Stimulated activated CD8-positive, alpha-beta memory T cell treated with anti-CD3 and anti-CD28 coated beads, Interleukin-15, amount 100 ng/mL, for 4 hours (primary cell): ENCODE measurements around the gene BSCL2.
"Not testable (repeated sequence)": the region's sequence is repeated elsewhere in the genome, so short reads cannot be mapped to it uniquely, and the experiment has no call there.

Source experiments
- DNase-seq, 2 donors: peaks; one replicate each; pipeline ENCODE4 v3.0.0-alpha.2; 2020; ENCODE audit warnings: low read depth in 2 of 2

Gene BSCL2

GRCh38 chr11:62656796-62657429 is 50.3 kb downstream of the BSCL2 start:
- DNase-seq: no peak

- DNase-seq: no peak
Observed at GRCh38 chr11:62654297-62654696, 52.9 kb downstream of the BSCL2 start.

GRCh38 chr11:62652161-62653006 is 54.8 kb downstream of the BSCL2 start:
- DNase-seq: no peak

- not testable (repeated sequence) for DNase-seq
Observed at GRCh38 chr11:62650283-62650682, 56.9 kb downstream of the BSCL2 start.

- DNase-seq: no peak
Observed at GRCh38 chr11:62649486-62649885, 57.7 kb downstream of the BSCL2 start.

GRCh38 chr11:62648967-62649364 is 58.3 kb downstream of the BSCL2 start:
- DNase-seq: no peak

GRCh38 chr11:62648185-62648966 is 58.8 kb downstream of the BSCL2 start:
- no peak for DNase-seq

- DNase-seq: no peak
Observed at GRCh38 chr11:62647609-62648005, 59.6 kb downstream of the BSCL2 start.

- DNase-seq: no peak
Observed at GRCh38 chr11:62646825-62647608, 60.2 kb downstream of the BSCL2 start.

GRCh38 chr11:62645946-62646824 is 61.0 kb downstream of the BSCL2 start, which contains the start of gene GANAB:
GANAB (minus strand) TSS chr11:62646613; CDS start chr11:62646599, 14 bp downstream.
- DNase-seq: peak; percentile 97 to 99

GRCh38 chr11:62645671-62645945 is 61.6 kb downstream of the BSCL2 start:
- no peak for DNase-seq

GRCh38 chr11:62644220-62644619 is 63.0 kb downstream of the BSCL2 start:
- no peak for DNase-seq
